ENCODE measurements around the gene ARHGAP5.

ARHGAP5 gene

GRCh38 chr14:32142754-32143437 lies 65.8 kb downstream of the ARHGAP5 start:
- no peak for DNase-seq (ENCODE audit: low read depth)
- no peak for TF ChIP-seq CTCF (conservative IDR thresholded peaks at IDR 0.05; ENCODE audit: low read depth, low read length)
- H3K4me3 ChIP-seq (ENCODE audit: low read length), result no peak overlapping the region

- no peak for DNase-seq (ENCODE audit: low read depth)
- TF ChIP-seq CTCF (conservative IDR thresholded peaks at IDR 0.05; ENCODE audit: low read depth, low read length), result no peak
- no peak overlapping the region for H3K4me3 ChIP-seq (ENCODE audit: low read length)
These were observed 73.3 kb downstream of the ARHGAP5 start for GRCh38 chr14:32150392-32150791.

GRCh38 chr14:32166029-32166428 lies 88.9 kb downstream of the ARHGAP5 start:
- no peak for DNase-seq (ENCODE audit: low read depth)
- no peak for TF ChIP-seq CTCF (conservative IDR thresholded peaks at IDR 0.05; ENCODE audit: low read depth, low read length)
- H3K4me3 ChIP-seq (ENCODE audit: low read length), result no peak overlapping the region

- DNase-seq (ENCODE audit: low read depth), result no peak
- TF ChIP-seq CTCF (conservative IDR thresholded peaks at IDR 0.05; ENCODE audit: low read depth, low read length), result no peak
- H3K4me3 ChIP-seq (ENCODE audit: low read length), result no peak overlapping the region
These were observed 89.8 kb downstream of the ARHGAP5 start for GRCh38 chr14:32166924-32167323.

- DNase-seq (ENCODE audit: low read depth), result no peak
- TF ChIP-seq CTCF (conservative IDR thresholded peaks at IDR 0.05; ENCODE audit: low read depth, low read length), result no peak
- H3K4me3 ChIP-seq (ENCODE audit: low read length), result no peak overlapping the region
These were observed 90.8 kb downstream of the ARHGAP5 start for GRCh38 chr14:32167907-32168306.

- no peak for DNase-seq (ENCODE audit: low read depth)
- no peak overlapping the region for H3K4me3 ChIP-seq (ENCODE audit: low read length)
- no peak for TF ChIP-seq CTCF (conservative IDR thresholded peaks at IDR 0.05; ENCODE audit: low read depth, low read length)
These were observed 92.1 kb downstream of the ARHGAP5 start for GRCh38 chr14:32169191-32169590.

GRCh38 chr14:32171469-32171868 lies 94.4 kb downstream of the ARHGAP5 start:
- DNase-seq (ENCODE audit: low read depth), result no peak
- H3K4me3 ChIP-seq (ENCODE audit: low read length), result no peak overlapping the region
- TF ChIP-seq CTCF (conservative IDR thresholded peaks at IDR 0.05; ENCODE audit: low read depth, low read length), result no peak
